A549 (cell line): ENCODE data around the gene PRKAR2B. TPM values are rescaled to one million over a fixed set of nuclear protein-coding genes. Genes with fewer than 3 reads are reported as not detected.

Experiments
- ATAC-seq, 2 experiments: fragments of 200-7000 bp in 1 of 2; fragments of >200 bp in 1 of 2; cut with Nextera tagmentation in 1 of 2; cut with Tn5 transposase in 1 of 2; 3 replicates each; pipeline versions ENCODE4 v1.8.0 to v1.9.1; 2018 to 2020; ENCODE audit warnings: mild to moderate bottlenecking in 1 of 2, moderate library complexity in 1 of 2
- CTCF ChIA-PET: fragments of 300-600 bp; sonication (Branson Sonifier 250); formaldehyde crosslinking; extraction: SDS; loops from one replicate; lab custom pipeline; 2021; ENCODE audit warnings: antibody characterized with exemption, inconsistent platforms; lab: Yijun Ruan, JAX
- POLR2A ChIA-PET: fragments of 350-600 bp; formaldehyde crosslinking; extraction: SDS; loops from one replicate; lab custom pipeline; 2021; ENCODE audit warnings: antibody characterized with exemption, inconsistent platforms; lab: Yijun Ruan, JAX
- DNase-seq, 2 experiments: peaks; one replicate each; pipeline versions ENCODE4 v3.0.0 to v3.0.0-alpha.2; 2011 to 2016; ENCODE audit warnings: low read depth in 1 of 2, low spot score in 1 of 2
- FAIRE-seq: peaks from 2 replicates; lab custom pipeline; 2011; peaks lifted over from hg19 to GRCh38; lab: Jason Lieb, UNC
- H3K27ac ChIP-seq, 2 experiments: fragments of >200 bp; sonication (Bioruptor Twin); formaldehyde crosslinking; 3 replicates each; pipeline ENCODE4 v1.5.1; 2016 to 2017
- H3K4me1 ChIP-seq: fragments of >200 bp; sonication (Bioruptor Twin); formaldehyde crosslinking; 3 replicates; pipeline ENCODE4 v1.6.1; 2016
- H3K4me2 ChIP-seq: fragments of >200 bp; sonication (Bioruptor Twin); formaldehyde crosslinking; 3 replicates; pipeline ENCODE4 v1.6.1; 2016
- H3K4me3 ChIP-seq: fragments of >200 bp; sonication (Bioruptor Twin); formaldehyde crosslinking; 3 replicates; pipeline ENCODE4 v1.5.1; 2016
- H3K9me3 ChIP-seq: fragments of >200 bp; sonication (Bioruptor Twin); formaldehyde crosslinking; 3 replicates; pipeline ENCODE4 v1.6.1; 2016
- BCL3 ChIP-seq: fragments of >200 bp; sonication (Bioruptor Twin); formaldehyde crosslinking; IDR thresholded peaks from 3 replicates; pipeline ENCODE4 v1.6.1; 2016
- ELK1 ChIP-seq: fragments of 150-350 bp; IDR thresholded peaks from 2 replicates; pipeline ENCODE4 v1.6.1; 2014; ENCODE audit warnings: low read depth, mild to moderate bottlenecking, low read length
- EP300 ChIP-seq, 2 experiments: fragments of >200 bp; sonication (Bioruptor Twin); formaldehyde crosslinking; IDR thresholded peaks; 2 replicates in 1 of 2; 3 replicates in 1 of 2; pipeline ENCODE4 v1.6.1; 2016 to 2017
- FOSB ChIP-seq: fragments of 250-450 bp; sonication (Bioruptor Pico); IDR thresholded peaks from 2 replicates; pipeline ENCODE4 v1.5.0; 2020; ENCODE audit warnings: mild to moderate bottlenecking, moderate library complexity
- FOSL2 ChIP-seq, 2 experiments: fragments of 450-650 bp in 1 of 2; fragments of >200 bp in 1 of 2; sonication (Bioruptor Twin) in 1 of 2; formaldehyde crosslinking; IDR thresholded peaks; 2 replicates each; pipeline versions ENCODE4 v1.5.0 to v1.6.1; 2016 to 2020; ENCODE audit warnings: mild to moderate bottlenecking in 1 of 2, moderate library complexity in 1 of 2
- HES2 ChIP-seq: fragments of >200 bp; sonication (Bioruptor Twin); formaldehyde crosslinking; IDR thresholded peaks from 2 replicates; pipeline ENCODE4 v1.6.1; 2016
- HMGXB4 ChIP-seq: fragments of 250-450 bp; sonication (Bioruptor Pico); IDR thresholded peaks from 2 replicates; pipeline ENCODE4 v1.5.0; 2021; ENCODE audit warnings: mild to moderate bottlenecking, moderate library complexity, borderline replicate concordance
- HOXA7 ChIP-seq: fragments of 250-450 bp; sonication (Bioruptor Pico); IDR thresholded peaks from 2 replicates; pipeline ENCODE4 v1.5.0; 2020; ENCODE audit warnings: mild to moderate bottlenecking, moderate library complexity
- HOXB5 ChIP-seq: fragments of 250-450 bp; sonication (Bioruptor Pico); IDR thresholded peaks from 2 replicates; pipeline ENCODE4 v1.5.0; 2020; ENCODE audit warnings: mild to moderate bottlenecking, moderate library complexity
- JUN ChIP-seq, 2 experiments: fragments of >200 bp; sonication (Bioruptor Twin); formaldehyde crosslinking; IDR thresholded peaks; 2 replicates in 1 of 2; 3 replicates in 1 of 2; pipeline ENCODE4 v1.6.1; 2016 to 2017
- JUNB ChIP-seq: fragments of >200 bp; sonication (Bioruptor Twin); formaldehyde crosslinking; IDR thresholded peaks from 2 replicates; pipeline ENCODE4 v1.6.1; 2016
- KDM1A ChIP-seq: fragments of 200-600 bp; sonication (generic); IDR thresholded peaks from 2 replicates; pipeline ENCODE4 v1.6.1; 2016; ENCODE audit warnings: low read depth, mild to moderate bottlenecking
- KDM5A ChIP-seq: fragments of 200-600 bp; sonication (generic); IDR thresholded peaks from 2 replicates; pipeline ENCODE4 v1.6.1; 2016; ENCODE audit warnings: antibody characterized with exemption, mild to moderate bottlenecking
- MAX ChIP-seq: IDR thresholded peaks from 2 replicates; pipeline ENCODE4 v1.6.1; 2012
- MAZ ChIP-seq: fragments of 150-350 bp; IDR thresholded peaks from 2 replicates; pipeline ENCODE4 v1.6.1; 2014; ENCODE audit warnings: antibody characterized with exemption, low read depth, low read length, borderline replicate concordance
- MYC ChIP-seq: IDR thresholded peaks from 2 replicates; pipeline ENCODE4 v1.6.1; 2012; ENCODE audit warnings: mild to moderate bottlenecking, inconsistent platforms, low read length, improper control_type of control experiment, borderline replicate concordance
- NPAS2 ChIP-seq: fragments of 250-450 bp; sonication (Bioruptor Pico); IDR thresholded peaks from 2 replicates; pipeline ENCODE4 v1.8.0; 2022; ENCODE audit warnings: mild to moderate bottlenecking, moderate library complexity, borderline replicate concordance
- POLR2AphosphoS2 ChIP-seq: conservative IDR thresholded peaks from 2 replicates; pipeline ENCODE4 v1.6.1; 2012; ENCODE audit warnings: low read length, improper control_type of control experiment, inconsistent platforms
- RARB ChIP-seq: fragments of 250-450 bp; sonication (Bioruptor Pico); IDR thresholded peaks from 2 replicates; pipeline ENCODE4 v1.8.0; 2021; ENCODE audit warnings: mild to moderate bottlenecking, moderate library complexity
- RCOR1 ChIP-seq: fragments of 150-350 bp; IDR thresholded peaks from 2 replicates; pipeline ENCODE4 v1.6.1; 2014; ENCODE audit warnings: antibody characterized with exemption, low read length, low read depth
- TP53 ChIP-seq: fragments of 250-450 bp; sonication (Bioruptor Pico); IDR thresholded peaks from 2 replicates; pipeline ENCODE4 v1.5.0; 2021; ENCODE audit warnings: mild to moderate bottlenecking, moderate library complexity
- USF2 ChIP-seq: fragments of 450-650 bp; IDR thresholded peaks from 2 replicates; pipeline ENCODE4 v1.6.1; 2014; ENCODE audit warnings: antibody characterized with exemption
- ZSCAN20 ChIP-seq: fragments of 250-450 bp; sonication (Bioruptor Pico); IDR thresholded peaks from 2 replicates; pipeline ENCODE4 v1.8.0; 2022; ENCODE audit warnings: mild to moderate bottlenecking, moderate library complexity
- WGBS: methylation state at CpG from one replicate; pipeline ENCODE4 v1.1.6; 2017; ENCODE audit errors: missing lambda C conversion rate; 5-methylcytosine and 5-hydroxymethylcytosine counted together
- polyA plus RNA-seq, 4 experiments: library from polyadenylated mRNA; depleted of rRNA in 3 of 4; stranded (reverse); fragments of >200 nt; fragmentation: RNase III in 1 of 4; extraction: RNeasy Plus Mini Kit Qiagen cat#74134 plus additional on column Dnase treatment in 1 of 4; gene quantifications; 2 replicates in 3 of 4; 3 replicates in 1 of 4; pipeline ENCODE4 v1.2.3, GENCODE V29; 2011 to 2017

PRKAR2B gene
- polyA plus RNA-seq, 2 of the 4 experiments (the other 2 are of a cell fraction) = 3.6 to 4.4 TPM

GRCh38 chr7:107173691-107174406, 129.3 kb downstream of the PRKAR2B start:
- ChIA-PET CTCF (interaction anchor here (0.7 to 1.6 kb wide), 2 partner anchors 24 to 26 kb away, joined by 4 read pairs; no protein-coding TSS in a partner anchor), POLR2A (no interaction called here)
- H3K4me3 ChIP-seq = no peak overlapping the region
- H3K27ac ChIP-seq = no peak overlapping the region
- peaks cover 17% of the 10 kb centered on the region; the same call in 2 of the 3 replicates for H3K4me1 ChIP-seq
- DNase-seq (no peak), ATAC-seq (no peak), FAIRE-seq (no peak)
- WGBS = 83% methylated on average over 4 of the region's 4 CpGs
- H3K9me3 ChIP-seq = no peaks in the 10 kb centered on the region
- H3K4me2 ChIP-seq = no peak overlapping the region
- no peak for TF ChIP-seq RARB (CRISPR knock-in tag)
- 0 out of 2 replicates have a peak, but pooled peaks have one; percentile 26 for TF ChIP-seq FOSB (CRISPR knock-in tag)

- no peak for TF ChIP-seq BCL3
- no peak for TF ChIP-seq FOSL2 (IDR thresholded peaks at IDR 0.05)
- TF ChIP-seq FOSL2 (CRISPR knock-in tag; IDR thresholded peaks at IDR 0.05) = peak; percentile 50
- TF ChIP-seq HOXB5 (CRISPR knock-in tag) = no peak
- TF ChIP-seq EP300 (IDR thresholded peaks at IDR 0.05) = no peak
- H3K27ac ChIP-seq = peak overlapping the region in 1 of 2 experiments; percentile 68; a peak in 4 of 6 replicates
- ChIA-PET CTCF (interaction anchor here (1.0 kb wide), 1 partner anchor 8 kb away, joined by 3 read pairs; no protein-coding TSS in a partner anchor), POLR2A (interaction anchor here (1.0 to 1.2 kb wide), 2 partner anchors 10 to 11 kb away, joined by 7 to 8 read pairs; partner anchors contain the start of gene HBP1)
- peaks cover 24% of the 10 kb centered on the region for H3K4me1 ChIP-seq
- peak; percentile 72 to 73; a peak in 5 of 6 replicates for ATAC-seq
- H3K9me3 ChIP-seq = no peaks in the 10 kb centered on the region
- no peak overlapping the region for H3K4me3 ChIP-seq
- WGBS = 82% methylated on average over 13 of the region's 14 CpGs
- DNase-seq = peak; percentile 27 to 29
- peak overlapping the region; percentile 62 for H3K4me2 ChIP-seq
- FAIRE-seq = no peak
These were observed 135.0 kb downstream of the PRKAR2B start for GRCh38 chr7:107179326-107180164.

GRCh38 chr7:107180378-107180777, 135.9 kb downstream of the PRKAR2B start:
- FAIRE-seq (no peak), DNase-seq (peak; percentile 16 to 58), ATAC-seq (peak; percentile 58 to 75; a peak in 4 of 6 replicates)
- peak overlapping the region in 1 of 2 experiments; percentile 68; a peak in 4 of 6 replicates for H3K27ac ChIP-seq
- peak overlapping the region; percentile 62 for H3K4me2 ChIP-seq
- ChIA-PET CTCF (interaction anchor here (1.0 kb wide), 3 partner anchors 9 to 563 kb away, joined by 3 to 4 read pairs (median 3); partner anchors contain the start of gene CBLL1), POLR2A (interaction anchor here (1.0 to 1.2 kb wide), 2 partner anchors 10 to 12 kb away, joined by 7 to 8 read pairs; partner anchors contain the start of gene HBP1)
- 0% methylated on average over 1 of the region's 1 CpG for WGBS
- H3K4me1 ChIP-seq = peaks cover 30% of the 10 kb centered on the region
- no peak overlapping the region for H3K4me3 ChIP-seq
- H3K9me3 ChIP-seq = no peaks in the 10 kb centered on the region
- no peak for TF ChIP-seq KDM1A
- no peak for TF ChIP-seq RCOR1
- TF ChIP-seq ZSCAN20 (CRISPR knock-in tag) = no peak
- TF ChIP-seq HMGXB4 (CRISPR knock-in tag) = no peak
- TF ChIP-seq ELK1 = no peak
- no peak for TF ChIP-seq HES2
- no peak for TF ChIP-seq TP53 (CRISPR knock-in tag)
- 0 out of 5 replicates have a peak, but pooled peaks have one; percentile 16 to 32 for TF ChIP-seq JUN (IDR thresholded peaks at IDR 0.05)
- TF ChIP-seq KDM5A = no peak
- no peak for TF ChIP-seq NPAS2 (CRISPR knock-in tag)
- TF ChIP-seq USF2 = no peak
- TF ChIP-seq MYC = no peak
- TF ChIP-seq JUNB = peak; percentile 31; the same call in 1 of the 2 replicates
- TF ChIP-seq MAZ = no peak
- TF ChIP-seq HOXB5 (CRISPR knock-in tag) = no peak
- no peak for TF ChIP-seq POLR2AphosphoS2
- TF ChIP-seq MAX = no peak
- no peak for TF ChIP-seq HOXA7 (CRISPR knock-in tag)
